ENCODE measurements around the gene CBFA2T2.

GRCh38 chr20:33541797-33542196, 51.9 kb downstream of the CBFA2T2 start:
- TF ChIP-seq CTCF (IDR thresholded peaks at IDR 0.05) (no peak), EP300 (IDR thresholded peaks at IDR 0.05) (no peak)

Measured in upper lobe of left lung (tissue), 4 donors.